ENCODE data around the gene RBM3. TPM values are rescaled to one million over a fixed set of nuclear protein-coding genes. Genes with fewer than 3 reads are reported as not detected.
"Not testable (repeated sequence)": the region's sequence is repeated elsewhere in the genome, so short reads cannot be mapped to it uniquely, and the experiment has no call there.

RBM3 gene
- total and polyA plus RNA-seq, 7 experiments from 2014 or later, result 176 to 374 (median 254) TPM

- no peak for DNase-seq
- Histone ChIP-seq H3K4me3 (ENCODE audit: low read length) (no peak overlapping the region), H3K9me3 (ENCODE audit: control insufficient read depth in 2 of 3, low read length in 3 of 3) (no peaks in the 10 kb centered on the region), H3K27me3 (ENCODE audit: control insufficient read depth in 2 of 2, insufficient read depth in 2 of 2, low read length in 2 of 2) (no peaks in the 10 kb centered on the region), H3K4me1 (ENCODE audit: control insufficient read depth in 2 of 2, insufficient read depth in 2 of 2, low read length in 2 of 2) (no peaks in the 10 kb centered on the region), H3K36me3 (ENCODE audit: control insufficient read depth in 2 of 3, insufficient read depth in 3 of 3, low read length in 3 of 3) (peaks cover 0 to 14% (median 0%) of the 10 kb centered on the region in 3 experiments), H3K27ac (ENCODE audit: low read depth, low read length) (no peak overlapping the region)
- ChIA-PET CTCF (no interaction called here), POLR2A (no interaction called here)
- no peaks in the 10 kb centered on the region for H3K27me3 Mint-ChIP-seq
- H3K4me1 Mint-ChIP-seq, result peaks cover 0 to 8% (median 3%) of the 10 kb centered on the region in 7 donors
- H3K9me3 Mint-ChIP-seq, result no peaks in the 10 kb centered on the region
- H3K27ac Mint-ChIP-seq, result no peak overlapping the region
- ATAC-seq, result no peak
- peaks cover 0 to 10% (median 0%) of the 10 kb centered on the region in 5 donors for H3K36me3 Mint-ChIP-seq
- intact Hi-C loops (cut with micrococcal nuclease), result no loop called here
- no peak overlapping the region for H3K4me3 Mint-ChIP-seq
Measured at GRCh38 chrX:48548871-48549270, 25.4 kb upstream of the RBM3 start.

DNA sequence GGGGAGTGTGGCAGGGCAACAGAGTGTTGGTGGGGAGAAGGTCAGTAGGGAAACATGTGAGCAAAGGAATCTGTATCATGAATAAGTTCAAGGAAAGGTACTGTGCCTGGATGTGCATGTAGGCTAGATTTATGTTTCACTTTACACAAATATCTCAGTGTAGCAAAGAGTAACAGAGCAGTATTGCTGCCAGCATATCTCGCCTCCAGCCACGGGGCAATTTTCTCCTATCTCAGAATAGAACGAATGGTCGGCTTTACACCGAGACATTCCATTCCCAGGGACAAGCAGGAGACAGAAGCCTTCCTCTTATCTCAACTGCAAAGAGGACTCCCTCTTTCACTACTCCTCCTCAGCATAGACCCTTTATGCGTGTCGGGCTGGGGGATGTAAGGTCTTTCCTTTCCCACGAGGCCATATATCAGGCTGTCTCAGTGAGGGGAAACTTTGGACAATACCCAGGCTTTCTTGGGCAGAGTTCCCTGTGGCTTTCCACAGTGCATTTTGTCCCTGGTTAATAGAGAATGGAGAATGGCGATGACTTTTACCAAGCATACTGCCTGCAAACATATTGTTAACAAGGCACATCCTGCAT lies 18.5 kb upstream of the RBM3 start:
- H3K27me3 Mint-ChIP-seq; H3K4me3 ChIP-seq (ENCODE audit: low read length); H3K9me3 Mint-ChIP-seq; H3K27ac Mint-ChIP-seq; DNase-seq; H3K4me1 ChIP-seq (ENCODE audit: control insufficient read depth in 2 of 2, insufficient read depth in 2 of 2, low read length in 2 of 2); ATAC-seq; CTCF ChIA-PET; H3K27ac ChIP-seq (ENCODE audit: low read depth, low read length); H3K27me3 ChIP-seq (ENCODE audit: control insufficient read depth in 2 of 2, insufficient read depth in 2 of 2, low read length in 2 of 2); H3K4me1 Mint-ChIP-seq; intact Hi-C loops (cut with micrococcal nuclease); POLR2A ChIA-PET; H3K9me3 ChIP-seq (ENCODE audit: control insufficient read depth in 2 of 3, low read length in 3 of 3); H3K4me3 Mint-ChIP-seq: not testable (repeated sequence)
- H3K36me3 ChIP-seq (ENCODE audit: control insufficient read depth in 2 of 3, insufficient read depth in 3 of 3, low read length in 3 of 3), result peaks cover 0 to 30% (median 9%) of the 10 kb centered on the region in 3 experiments
- H3K36me3 Mint-ChIP-seq, result peaks cover 0 to 22% (median 3%) of the 10 kb centered on the region in 5 donors

GRCh38 chrX:48558271-48558670 lies 16.0 kb upstream of the RBM3 start:
- Histone ChIP-seq H3K4me3 (ENCODE audit: low read length) (no peak overlapping the region), H3K9me3 (ENCODE audit: control insufficient read depth in 2 of 3, low read length in 3 of 3) (no peaks in the 10 kb centered on the region), H3K36me3 (ENCODE audit: control insufficient read depth in 2 of 3, insufficient read depth in 3 of 3, low read length in 3 of 3) (peaks cover 0 to 39% (median 9%) of the 10 kb centered on the region in 3 experiments), H3K27me3 (ENCODE audit: control insufficient read depth in 2 of 2, insufficient read depth in 2 of 2, low read length in 2 of 2) (no peaks in the 10 kb centered on the region), H3K27ac (ENCODE audit: low read depth, low read length) (no peak overlapping the region), H3K4me1 (ENCODE audit: control insufficient read depth in 2 of 2, insufficient read depth in 2 of 2, low read length in 2 of 2) (no peaks in the 10 kb centered on the region)
- ChIA-PET CTCF (no interaction called here), POLR2A (no interaction called here)
- peak overlapping the region in 1 of 9 donors; percentile 43 for H3K27ac Mint-ChIP-seq
- DNase-seq (no peak), ATAC-seq (no peak)
- no peak overlapping the region for H3K4me3 Mint-ChIP-seq
- intact Hi-C loops (cut with micrococcal nuclease), result no loop called here
- peaks cover 0 to 22% (median 3%) of the 10 kb centered on the region in 5 donors for H3K36me3 Mint-ChIP-seq
- no peaks in the 10 kb centered on the region for H3K9me3 Mint-ChIP-seq
- no peaks in the 10 kb centered on the region for H3K27me3 Mint-ChIP-seq
- H3K4me1 Mint-ChIP-seq, result peaks cover 0 to 6% (median 0%) of the 10 kb centered on the region in 7 donors

DNA sequence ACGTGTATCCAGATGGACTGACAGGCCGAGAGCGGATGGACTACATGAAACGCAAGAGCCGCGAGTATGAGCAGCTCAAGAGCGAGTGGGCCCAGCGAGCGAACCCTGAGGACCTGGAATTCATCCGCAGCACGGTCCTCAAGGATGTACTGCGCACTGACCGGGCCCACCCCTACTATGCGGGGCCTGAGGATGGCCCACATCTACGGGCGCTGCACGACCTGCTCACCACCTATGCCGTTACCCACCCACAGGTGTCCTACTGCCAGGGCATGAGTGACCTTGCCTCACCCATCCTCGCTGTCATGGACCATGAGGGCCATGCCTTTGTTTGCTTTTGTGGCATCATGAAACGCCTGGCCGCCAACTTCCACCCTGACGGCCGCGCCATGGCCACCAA lies 14.6 kb upstream of the RBM3 start:
- no peaks in the 10 kb centered on the region for H3K9me3 Mint-ChIP-seq
- ChIA-PET CTCF (no interaction called here), POLR2A (no interaction called here)
- Histone ChIP-seq H3K27ac (ENCODE audit: low read depth, low read length) (no peak overlapping the region), H3K36me3 (ENCODE audit: control insufficient read depth in 2 of 3, insufficient read depth in 3 of 3, low read length in 3 of 3) (peaks cover 0 to 39% (median 6%) of the 10 kb centered on the region in 3 experiments), H3K4me1 (ENCODE audit: control insufficient read depth in 2 of 2, insufficient read depth in 2 of 2, low read length in 2 of 2) (no peaks in the 10 kb centered on the region), H3K27me3 (ENCODE audit: control insufficient read depth in 2 of 2, insufficient read depth in 2 of 2, low read length in 2 of 2) (no peaks in the 10 kb centered on the region), H3K4me3 (ENCODE audit: low read length) (no peak overlapping the region), H3K9me3 (ENCODE audit: control insufficient read depth in 2 of 3, low read length in 3 of 3) (no peaks in the 10 kb centered on the region)
- intact Hi-C loops (cut with micrococcal nuclease), result no loop called here
- H3K36me3 Mint-ChIP-seq, result peaks cover 0 to 19% (median 1%) of the 10 kb centered on the region in 5 donors
- no peaks in the 10 kb centered on the region for H3K27me3 Mint-ChIP-seq
- peaks cover 0 to 4% (median 0%) of the 10 kb centered on the region in 7 donors for H3K4me1 Mint-ChIP-seq
- DNase-seq (no peak), ATAC-seq (no peak)
- no peak overlapping the region for H3K27ac Mint-ChIP-seq
- no peak overlapping the region for H3K4me3 Mint-ChIP-seq

DNA sequence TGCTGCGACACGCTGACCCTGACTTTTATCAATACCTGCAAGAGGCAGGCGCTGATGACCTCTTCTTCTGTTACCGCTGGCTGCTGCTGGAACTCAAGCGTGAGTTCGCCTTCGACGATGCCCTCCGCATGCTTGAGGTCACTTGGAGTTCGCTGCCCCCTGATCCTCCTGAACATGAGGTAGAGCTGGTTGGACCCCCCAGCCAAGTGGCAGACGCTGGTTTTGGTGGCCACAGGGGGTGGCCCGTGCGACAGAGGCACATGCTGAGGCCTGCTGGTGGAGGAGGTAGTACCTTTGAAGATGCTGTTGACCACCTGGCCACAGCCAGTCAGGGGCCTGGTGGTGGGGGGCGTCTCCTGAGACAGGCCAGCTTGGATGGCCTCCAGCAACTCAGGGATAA lies 14.2 kb upstream of the RBM3 start:
- no peak overlapping the region for H3K27ac Mint-ChIP-seq
- Histone ChIP-seq H3K4me1 (ENCODE audit: control insufficient read depth in 2 of 2, insufficient read depth in 2 of 2, low read length in 2 of 2) (no peaks in the 10 kb centered on the region), H3K27me3 (ENCODE audit: control insufficient read depth in 2 of 2, insufficient read depth in 2 of 2, low read length in 2 of 2) (no peaks in the 10 kb centered on the region), H3K9me3 (ENCODE audit: control insufficient read depth in 2 of 3, low read length in 3 of 3) (no peaks in the 10 kb centered on the region), H3K27ac (ENCODE audit: low read depth, low read length) (no peak overlapping the region), H3K4me3 (ENCODE audit: low read length) (no peak overlapping the region), H3K36me3 (ENCODE audit: control insufficient read depth in 2 of 3, insufficient read depth in 3 of 3, low read length in 3 of 3) (peaks cover 0 to 35% (median 2%) of the 10 kb centered on the region in 3 experiments)
- intact Hi-C loops (cut with micrococcal nuclease), result no loop called here
- ChIA-PET POLR2A (no interaction called here), CTCF (no interaction called here)
- H3K36me3 Mint-ChIP-seq, result peaks cover 0 to 16% (median 0%) of the 10 kb centered on the region in 5 donors
- DNase-seq (no peak), ATAC-seq (no peak)
- H3K4me1 Mint-ChIP-seq, result no peaks in the 10 kb centered on the region
- H3K27me3 Mint-ChIP-seq, result no peaks in the 10 kb centered on the region
- H3K9me3 Mint-ChIP-seq, result no peaks in the 10 kb centered on the region
- no peak overlapping the region for H3K4me3 Mint-ChIP-seq

- no peak for ATAC-seq
- no peak overlapping the region for H3K27ac ChIP-seq (ENCODE audit: low read depth, low read length)
- DNase-seq, result no peak
- POLR2A ChIA-PET, result no interaction called here
- intact Hi-C loops (cut with micrococcal nuclease), result no loop called here
- H3K4me3 ChIP-seq (ENCODE audit: low read length), result no peak overlapping the region
- no peaks in the 10 kb centered on the region for H3K4me1 ChIP-seq (ENCODE audit: control insufficient read depth in 2 of 2, insufficient read depth in 2 of 2, low read length in 2 of 2)
- CTCF ChIA-PET, result no interaction called here
- no peaks in the 10 kb centered on the region for H3K9me3 Mint-ChIP-seq
- H3K4me1 Mint-ChIP-seq, result no peaks in the 10 kb centered on the region
- H3K36me3 Mint-ChIP-seq, result peaks cover 0 to 13% (median 0%) of the 10 kb centered on the region in 5 donors
- H3K9me3 ChIP-seq (ENCODE audit: control insufficient read depth in 2 of 3, low read length in 3 of 3), result no peaks in the 10 kb centered on the region
- no peaks in the 10 kb centered on the region for H3K27me3 Mint-ChIP-seq
- H3K27me3 ChIP-seq (ENCODE audit: control insufficient read depth in 2 of 2, insufficient read depth in 2 of 2, low read length in 2 of 2), result no peaks in the 10 kb centered on the region
- peaks cover 0 to 32% (median 0%) of the 10 kb centered on the region in 3 experiments for H3K36me3 ChIP-seq (ENCODE audit: control insufficient read depth in 2 of 3, insufficient read depth in 3 of 3, low read length in 3 of 3)
- H3K27ac Mint-ChIP-seq, result no peak overlapping the region
- no peak overlapping the region for H3K4me3 Mint-ChIP-seq
Measured at GRCh38 chrX:48560681-48561080, 13.6 kb upstream of the RBM3 start.

DNA sequence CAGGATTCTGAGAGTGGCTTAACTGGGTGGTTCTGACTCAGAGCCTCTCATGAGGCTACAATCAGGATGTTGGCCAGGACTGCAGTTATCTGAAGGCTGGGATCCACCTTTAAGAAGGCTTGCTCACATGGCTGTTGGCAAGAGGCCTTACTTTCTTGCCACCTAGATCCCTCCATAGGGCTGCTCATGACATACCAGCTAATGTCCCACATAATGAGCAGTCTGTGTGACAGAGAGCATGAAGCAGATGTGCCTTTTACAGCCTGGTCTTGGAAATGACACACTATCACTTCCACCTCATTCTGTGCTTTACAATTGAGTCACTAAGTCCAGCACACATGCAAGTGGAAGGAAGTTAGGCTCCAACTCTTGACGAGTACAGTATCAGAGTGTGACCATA lies 4.3 kb upstream of the RBM3 start:
- Histone ChIP-seq H3K36me3 (ENCODE audit: control insufficient read depth in 2 of 3, insufficient read depth in 3 of 3, low read length in 3 of 3) (peaks cover 0 to 3% (median 0%) of the 10 kb centered on the region in 3 experiments), H3K27ac (ENCODE audit: low read depth, low read length) (no peak overlapping the region), H3K4me3 (ENCODE audit: low read length) (no peak overlapping the region), H3K9me3 (ENCODE audit: control insufficient read depth in 2 of 3, low read length in 3 of 3) (no peaks in the 10 kb centered on the region), H3K4me1 (ENCODE audit: control insufficient read depth in 2 of 2, insufficient read depth in 2 of 2, low read length in 2 of 2) (peaks cover 0 to 7% of the 10 kb centered on the region in 2 donors), H3K27me3 (ENCODE audit: control insufficient read depth in 2 of 2, insufficient read depth in 2 of 2, low read length in 2 of 2) (no peaks in the 10 kb centered on the region)
- Mint-ChIP-seq H3K36me3 (peaks cover 0 to 12% (median 3%) of the 10 kb centered on the region in 5 donors), H3K27me3 (no peaks in the 10 kb centered on the region), H3K9me3 (peaks cover 0 to 4% (median 0%) of the 10 kb centered on the region in 11 donors), H3K27ac (peak overlapping the region in 1 of 9 donors; percentile 55), H3K4me3 (no peak overlapping the region), H3K4me1 (peaks cover 0 to 14% (median 8%) of the 10 kb centered on the region in 7 donors)
- ChIA-PET CTCF (no interaction called here), POLR2A (no interaction called here)
- ATAC-seq (no peak), DNase-seq (no peak)
- intact Hi-C loops (cut with micrococcal nuclease), result loop anchor here in 1 of 2 donors (10.0 kb wide), 1 partner anchor 915 kb away; the partner anchor contains the start of genes ELK1 and UXT
